GM23338 (cell line): ENCODE results near the gene RRAD. TPM values are rescaled to one million over a fixed set of nuclear protein-coding genes. Genes with fewer than 3 reads are reported as not detected.

ENCODE experiments used
- polyA plus RNA-seq: library from polyadenylated mRNA; unstranded; fragments of >200 nt; fragmentation: Nextera tagmentation; extraction: Ambion mirVana; gene quantifications from 2 replicates; pipeline ENCODE4 v1.2.1, GENCODE V29; 2016
- total RNA-seq: library from RNA; depleted of rRNA; stranded (reverse); fragments of >200 nt; shearing (Covaris generic); gene quantifications from 2 replicates; pipeline ENCODE4 v1.2.3, GENCODE V29; 2014; rRNA removed

Gene RRAD
- total and polyA plus RNA-seq, 2 experiments from 2014 or later: 0.18 TPM; not detected in 1

Other genes starting within 250 kb of the RRAD start
- gene CMTM4, start 228.8 kb downstream of the RRAD start, total RNA-seq: 54.1 and 77.0 TPM in 2 replicates
- gene CMTM4, start 228.8 kb downstream of the RRAD start, polyA plus RNA-seq: 14.1 and 14.4 TPM in 2 replicates
- gene DYNC1LI2, start 173.9 kb downstream of the RRAD start, total RNA-seq: 73.9 and 113 TPM in 2 replicates
- gene DYNC1LI2, start 173.9 kb downstream of the RRAD start, polyA plus RNA-seq: 73.4 and 85.9 TPM in 2 replicates
- gene TERB1, start 124.0 kb downstream of the RRAD start, total RNA-seq: not detected in 2 replicates
- not detected in 2 replicates for gene TERB1, start 124.0 kb downstream of the RRAD start, polyA plus RNA-seq
- 139 and 160 TPM in 2 replicates for gene NAE1, start 94.6 kb downstream of the RRAD start, total RNA-seq
- gene NAE1, start 94.6 kb downstream of the RRAD start, polyA plus RNA-seq: 204 and 209 TPM in 2 replicates
- 2.5 and 2.8 TPM in 2 replicates for gene CA7, start 81.1 kb downstream of the RRAD start, total RNA-seq
- gene CA7, start 81.1 kb downstream of the RRAD start, polyA plus RNA-seq: 2.1 and 2.6 TPM in 2 replicates
- 23.2 and 37.9 TPM in 2 replicates for gene PDP2, start 45.0 kb downstream of the RRAD start, total RNA-seq
- gene PDP2, start 45.0 kb downstream of the RRAD start, polyA plus RNA-seq: 8.2 and 9.0 TPM in 2 replicates
- not detected in 2 replicates for gene CDH16, start 6.7 kb downstream of the RRAD start, total RNA-seq
- not detected in 2 replicates for gene CDH16, start 6.7 kb downstream of the RRAD start, polyA plus RNA-seq
- gene CIAO2B, start 8.9 kb upstream of the RRAD start, total RNA-seq: 85.0 and 92.4 TPM in 2 replicates
- 181 and 189 TPM in 2 replicates for gene CIAO2B, start 8.9 kb upstream of the RRAD start, polyA plus RNA-seq
- 8.2 and 9.3 TPM in 2 replicates for gene CES2, start 10.0 kb upstream of the RRAD start, total RNA-seq
- gene CES2, start 10.0 kb upstream of the RRAD start, polyA plus RNA-seq: 4.3 and 5.0 TPM in 2 replicates
- 0.66 and 1.0 TPM in 2 replicates for gene CES3, start 35.7 kb upstream of the RRAD start, total RNA-seq
- 0.55 and 0.92 TPM in 2 replicates for gene CES3, start 35.7 kb upstream of the RRAD start, polyA plus RNA-seq
- 0.10 and 0.39 TPM in 2 replicates for gene CES4A, start 63.1 kb upstream of the RRAD start, total RNA-seq
- gene CES4A, start 63.1 kb upstream of the RRAD start, polyA plus RNA-seq: 0.16 and 0.42 TPM in 2 replicates
- 26.9 and 27.8 TPM in 2 replicates for gene CBFB, start 103.6 kb upstream of the RRAD start, total RNA-seq
- gene CBFB, start 103.6 kb upstream of the RRAD start, polyA plus RNA-seq: 26.1 and 31.0 TPM in 2 replicates
- 26.6 and 35.9 TPM in 2 replicates for gene PHAF1, start 184.4 kb upstream of the RRAD start, total RNA-seq
- 14.2 and 14.7 TPM in 2 replicates for gene PHAF1, start 184.4 kb upstream of the RRAD start, polyA plus RNA-seq
- 6.8 and 7.0 TPM in 2 replicates for gene B3GNT9, start 225.5 kb upstream of the RRAD start, total RNA-seq
- gene B3GNT9, start 225.5 kb upstream of the RRAD start, polyA plus RNA-seq: 0.99 and 1.5 TPM in 2 replicates
- 0.42 TPM in 1 of 2 replicates, not detected in the other for gene TRADD, start 234.4 kb upstream of the RRAD start, total RNA-seq
- 0.50 and 0.55 TPM in 2 replicates for gene TRADD, start 234.4 kb upstream of the RRAD start, polyA plus RNA-seq
- gene FBXL8, start 234.4 kb upstream of the RRAD start, total RNA-seq: not detected in 2 replicates
- 0.26 TPM in 1 of 2 replicates, not detected in the other for gene FBXL8, start 234.4 kb upstream of the RRAD start, polyA plus RNA-seq
- gene HSF4, start 239.2 kb upstream of the RRAD start, total RNA-seq: 1.3 TPM in 1 of 2 replicates, not detected in the other
- 0.19 TPM in 1 of 2 replicates, not detected in the other for gene HSF4, start 239.2 kb upstream of the RRAD start, polyA plus RNA-seq
- gene NOL3, start 245.0 kb upstream of the RRAD start, total RNA-seq: 0.27 and 3.3 TPM in 2 replicates
- 2.7 and 4.0 TPM in 2 replicates for gene NOL3, start 245.0 kb upstream of the RRAD start, polyA plus RNA-seq